ENCODE results near the gene RUVBL1. TPM values are rescaled to one million over a fixed set of nuclear protein-coding genes. Genes with fewer than 3 reads are reported as not detected.

The RUVBL1 gene
- total and polyA plus RNA-seq, 2 experiments from 2014 or later: 45.0 to 54.4 TPM

DNA sequence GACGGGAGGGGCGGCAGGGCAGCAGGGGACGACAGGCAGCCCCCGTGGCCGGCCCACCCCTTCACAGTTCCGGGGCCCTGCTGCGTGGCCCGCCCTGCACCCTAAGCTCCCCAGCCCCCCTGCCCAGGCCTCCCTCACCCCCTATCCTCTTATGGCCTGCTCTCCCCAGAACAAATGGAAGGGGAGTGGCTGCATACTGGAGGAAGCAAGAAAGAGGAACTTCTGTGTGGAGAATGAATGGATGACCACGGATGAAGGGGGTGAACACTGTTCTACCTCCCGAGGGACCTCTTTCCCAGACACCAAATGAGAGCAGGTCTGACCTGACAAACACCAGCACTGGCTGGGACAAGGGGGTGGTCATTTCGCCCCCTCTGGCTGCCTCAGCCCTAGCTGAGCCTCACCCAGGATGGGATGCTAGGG is 46.4 kb downstream of the RUVBL1 start:
- 34 to 35% methylated on average over 6 to 11 of the region's 11 CpGs for WGBS, 2 experiments (ENCODE audit: low coverage in 1 of 2, low lambda C conversion rate in 2 of 2, missing lambda C conversion rate in 2 of 2)
- H3K9ac ChIP-seq: peak overlapping the region; percentile 55
- no peaks in the 10 kb centered on the region; the same call in 1 of the 2 replicates for H3K36me3 ChIP-seq (ENCODE audit: low read depth)
- peaks cover 3% of the 10 kb centered on the region; the same call in 1 of the 2 replicates for H3K79me2 ChIP-seq (ENCODE audit: insufficient read depth)
- peaks cover 50% of the 10 kb centered on the region for H3K4me1 ChIP-seq (ENCODE audit: insufficient read depth)
- TF ChIP-seq EZH2 (IDR thresholded peaks at IDR 0.05; ENCODE audit: insufficient read depth, poor library complexity, severe bottlenecking) (no peak), EZH2phosphoT487 (IDR thresholded peaks at IDR 0.05; ENCODE audit: insufficient read depth, low read depth) (no peak)
- H3K4me2 ChIP-seq (ENCODE audit: unreplicated experiment): no peak overlapping the region
- H3K4me3 ChIP-seq: peak overlapping the region; percentile 43
- peaks cover 58% of the 10 kb centered on the region for H3F3A ChIP-seq (ENCODE audit: insufficient read depth)
- H4K20me1 ChIP-seq (ENCODE audit: insufficient read depth): no peaks in the 10 kb centered on the region; the same call in 1 of the 2 replicates
- H3K27ac ChIP-seq: no peak overlapping the region
- H3K9me3 ChIP-seq (ENCODE audit: low read depth): no peaks in the 10 kb centered on the region
- H3K27me3 ChIP-seq (replicated peaks; ENCODE audit: insufficient read depth): no peaks in the 10 kb centered on the region
- no peak overlapping the region for H2AFZ ChIP-seq
- DNase-seq: no peak
- in situ Hi-C loops (cut with MboI): no loop called here
- H3K9me2 ChIP-seq (ENCODE audit: insufficient read depth): no peaks in the 10 kb centered on the region

DNA sequence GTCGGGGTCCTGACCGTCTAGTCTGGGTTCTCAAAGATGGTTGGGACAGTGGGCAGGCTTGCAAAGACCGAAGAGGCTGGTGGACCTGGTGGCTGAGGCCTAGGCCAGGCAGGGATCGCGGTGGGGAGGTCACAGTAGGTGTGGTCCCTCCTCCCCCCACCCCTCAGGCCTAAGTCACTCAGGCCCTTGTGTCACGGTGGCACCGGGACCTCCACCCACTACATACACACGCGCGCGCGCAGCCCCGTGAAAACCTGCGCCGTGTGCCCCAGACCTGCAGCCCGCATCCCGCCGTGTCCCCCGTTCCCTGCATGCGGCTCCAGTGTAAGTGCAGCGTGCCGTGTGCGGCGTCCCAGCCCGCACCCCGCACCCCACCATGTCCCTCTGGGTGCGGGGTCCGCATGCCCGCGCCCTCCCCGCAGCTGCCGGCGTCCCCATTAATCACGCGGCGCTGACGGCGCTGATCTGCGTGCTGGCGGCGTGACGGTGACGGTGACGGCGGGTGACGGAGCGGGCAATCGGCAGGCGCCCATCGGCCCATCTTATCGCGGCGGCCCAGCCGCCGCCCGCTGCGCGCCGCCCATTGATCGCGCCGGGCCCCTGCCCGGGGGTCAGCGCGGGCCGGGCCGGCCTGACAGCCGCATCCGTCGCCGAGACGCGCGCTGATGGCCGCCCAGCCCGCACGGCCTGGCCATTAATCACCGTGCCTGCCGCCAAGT is 47.0 kb downstream of the RUVBL1 start:
- Histone ChIP-seq H3K9me2 (ENCODE audit: insufficient read depth) (no peaks in the 10 kb centered on the region), H3K4me3 (peak overlapping the region; percentile 43), H3K27ac (no peak overlapping the region), H3K27me3 (replicated peaks; ENCODE audit: insufficient read depth) (no peaks in the 10 kb centered on the region), H2AFZ (peak overlapping the region; percentile 4; the same call in 1 of the 2 replicates), H3K9me3 (ENCODE audit: low read depth) (no peaks in the 10 kb centered on the region), H4K20me1 (ENCODE audit: insufficient read depth) (no peaks in the 10 kb centered on the region; the same call in 1 of the 2 replicates), H3K9ac (peak overlapping the region; percentile 55), H3F3A (ENCODE audit: insufficient read depth) (peaks cover 53% of the 10 kb centered on the region), H3K4me2 (ENCODE audit: unreplicated experiment) (peak overlapping the region; percentile 53), H3K79me2 (ENCODE audit: insufficient read depth) (peaks cover 9% of the 10 kb centered on the region), H3K4me1 (ENCODE audit: insufficient read depth) (peaks cover 44% of the 10 kb centered on the region), H3K36me3 (ENCODE audit: low read depth) (no peaks in the 10 kb centered on the region; the same call in 1 of the 2 replicates)
- in situ Hi-C loops (cut with MboI): no loop called here
- peak; percentile 63 for DNase-seq
- 5 to 6% methylated on average over 41 to 54 of the region's 79 CpGs for WGBS, 2 experiments (ENCODE audit: low coverage in 1 of 2, low lambda C conversion rate in 2 of 2, missing lambda C conversion rate in 2 of 2)
- TF ChIP-seq EZH2 (IDR thresholded peaks at IDR 0.05; ENCODE audit: insufficient read depth, poor library complexity, severe bottlenecking) (no peak), EZH2phosphoT487 (IDR thresholded peaks at IDR 0.05; ENCODE audit: insufficient read depth, low read depth) (no peak)

- in situ Hi-C loops (cut with MboI): no loop called here
- TF ChIP-seq EZH2 (IDR thresholded peaks at IDR 0.05; ENCODE audit: insufficient read depth, poor library complexity, severe bottlenecking) (no peak), EZH2phosphoT487 (IDR thresholded peaks at IDR 0.05; ENCODE audit: insufficient read depth, low read depth) (no peak)
- Histone ChIP-seq H3K9ac (peak overlapping the region; percentile 55), H3K4me3 (peak overlapping the region; percentile 43), H3K27me3 (replicated peaks; ENCODE audit: insufficient read depth) (no peaks in the 10 kb centered on the region), H3K27ac (peak overlapping the region; percentile 50), H3K9me3 (ENCODE audit: low read depth) (no peaks in the 10 kb centered on the region), H3K4me2 (ENCODE audit: unreplicated experiment) (peak overlapping the region; percentile 53), H3K9me2 (ENCODE audit: insufficient read depth) (no peaks in the 10 kb centered on the region), H3K36me3 (ENCODE audit: low read depth) (peaks cover 1% of the 10 kb centered on the region; the same call in 1 of the 2 replicates), H2AFZ (peak overlapping the region; percentile 48; the same call in 1 of the 2 replicates), H3K4me1 (ENCODE audit: insufficient read depth) (peaks cover 36% of the 10 kb centered on the region), H3K79me2 (ENCODE audit: insufficient read depth) (peaks cover 17% of the 10 kb centered on the region), H4K20me1 (ENCODE audit: insufficient read depth) (no peaks in the 10 kb centered on the region; the same call in 1 of the 2 replicates), H3F3A (ENCODE audit: insufficient read depth) (peaks cover 49% of the 10 kb centered on the region)
- peak; percentile 94 for DNase-seq
- WGBS, 2 experiments (ENCODE audit: low coverage in 1 of 2, low lambda C conversion rate in 2 of 2, missing lambda C conversion rate in 2 of 2): 5 to 8% methylated on average over 41 to 66 of the region's 78 CpGs
Measured at GRCh38 chr3:128075522-128076482, 47.8 kb downstream of the RUVBL1 start.
